ENCODE data around the gene KRTAP21-2.

GRCh38 chr21:30769724-30770431 is 22.8 kb upstream of the KRTAP21-2 start:
- no peak for TF ChIP-seq CTCF (IDR thresholded peaks at IDR 0.05)
- no peak for TF ChIP-seq POLR2A (IDR thresholded peaks at IDR 0.05)
